Glomerular endothelial cell (primary cell): ENCODE data around the gene OR2T1. TPM values are rescaled to one million over a fixed set of nuclear protein-coding genes. Genes with fewer than 3 reads are reported as not detected.
"Not testable (repeated sequence)": the region's sequence is repeated elsewhere in the genome, so short reads cannot be mapped to it uniquely, and the experiment has no call there.

Source experiments
- DNase-seq: peaks from one replicate; pipeline ENCODE4 v3.0.0-alpha.2; 2011; ENCODE audit warnings: low read depth, low spot score; ENCODE audit errors: extremely low read depth
- total RNA-seq: library from RNA; depleted of rRNA; stranded (reverse); fragments of >200 nt; gene quantifications from 2 replicates; pipeline ENCODE4 v1.2.3, GENCODE V29; 2015

The OR2T1 gene
- total RNA-seq, 1 donor from 2014 or later = not detected

DNA sequence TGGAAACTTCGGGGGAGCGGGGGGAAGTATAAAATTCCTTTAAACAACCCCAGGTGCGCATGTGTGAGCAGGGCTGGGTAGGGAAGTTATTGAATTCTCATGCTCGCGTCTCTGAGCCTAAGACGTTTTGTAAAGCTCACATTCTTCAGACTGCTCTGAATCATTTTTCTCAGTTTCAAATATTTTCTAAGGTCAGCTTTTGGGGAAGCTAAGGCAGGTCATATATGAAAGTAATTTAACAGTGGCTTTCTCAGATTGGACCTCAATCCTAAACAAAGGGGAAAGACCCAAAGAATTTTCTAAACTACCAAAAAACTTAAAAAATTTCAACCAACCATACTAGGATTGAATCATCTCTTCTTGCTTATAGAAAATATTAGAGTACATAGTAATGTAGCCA, 32.1 kb downstream of the OR2T1 start:
- DNase-seq = not testable (repeated sequence)

DNA sequence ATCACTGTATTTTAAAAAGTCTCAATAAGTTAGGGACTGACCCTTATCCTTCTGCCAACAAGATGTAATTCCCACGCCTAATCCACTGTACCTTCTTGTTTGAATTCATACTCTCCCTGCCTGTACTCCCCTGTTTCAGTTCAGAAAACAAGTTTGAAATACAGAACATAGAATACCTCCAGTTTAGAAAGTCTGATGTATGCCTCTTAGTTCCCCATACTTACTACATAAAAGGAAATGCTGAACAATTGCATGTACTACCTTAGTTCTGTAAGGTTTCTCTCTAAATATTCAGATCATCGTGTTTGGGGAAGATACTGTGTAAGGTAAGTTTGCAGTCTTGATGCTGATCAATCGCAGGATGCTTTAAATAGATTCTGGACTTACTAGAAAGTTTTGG, 33.5 kb downstream of the OR2T1 start:
- not testable (repeated sequence) for DNase-seq

DNA sequence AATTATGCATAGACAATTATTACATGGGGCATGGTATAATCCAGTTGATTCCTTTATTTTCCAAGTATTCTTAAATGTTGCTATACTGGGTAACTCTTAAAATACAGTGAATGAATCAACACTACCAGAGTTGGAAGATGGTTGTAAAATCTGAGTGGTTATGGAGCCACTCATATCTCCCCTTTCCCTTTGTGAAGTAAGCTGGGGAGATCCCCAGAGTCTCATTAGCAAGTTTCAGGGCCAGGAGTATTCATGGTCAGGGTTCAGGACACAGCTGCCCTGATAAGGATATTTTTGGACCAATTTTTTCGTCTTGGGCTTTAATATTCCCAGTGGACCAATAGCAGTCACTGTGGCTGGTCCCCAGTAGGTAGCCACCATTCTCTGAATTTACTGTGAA, 35.8 kb downstream of the OR2T1 start:
- not testable (repeated sequence) for DNase-seq

DNA sequence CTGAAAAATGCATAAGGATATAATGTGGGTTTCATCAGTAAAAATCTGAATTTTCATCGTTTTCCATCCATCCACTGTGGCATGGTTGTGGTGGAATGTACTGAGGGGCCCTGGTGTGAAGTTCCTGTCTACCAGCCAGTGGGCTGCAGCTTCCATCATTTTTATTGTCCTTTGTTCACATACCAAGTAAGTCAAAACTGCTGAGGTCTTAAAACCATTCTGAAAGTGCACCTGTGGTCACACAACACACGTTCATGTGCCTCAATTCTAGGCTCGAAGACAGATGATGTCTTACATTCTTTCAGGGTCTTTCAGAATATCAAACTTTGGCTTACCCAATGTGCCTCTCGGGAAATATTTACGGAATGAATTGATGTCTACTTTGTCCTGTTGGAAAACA, 36.4 kb downstream of the OR2T1 start:
- DNase-seq = not testable (repeated sequence)

DNA sequence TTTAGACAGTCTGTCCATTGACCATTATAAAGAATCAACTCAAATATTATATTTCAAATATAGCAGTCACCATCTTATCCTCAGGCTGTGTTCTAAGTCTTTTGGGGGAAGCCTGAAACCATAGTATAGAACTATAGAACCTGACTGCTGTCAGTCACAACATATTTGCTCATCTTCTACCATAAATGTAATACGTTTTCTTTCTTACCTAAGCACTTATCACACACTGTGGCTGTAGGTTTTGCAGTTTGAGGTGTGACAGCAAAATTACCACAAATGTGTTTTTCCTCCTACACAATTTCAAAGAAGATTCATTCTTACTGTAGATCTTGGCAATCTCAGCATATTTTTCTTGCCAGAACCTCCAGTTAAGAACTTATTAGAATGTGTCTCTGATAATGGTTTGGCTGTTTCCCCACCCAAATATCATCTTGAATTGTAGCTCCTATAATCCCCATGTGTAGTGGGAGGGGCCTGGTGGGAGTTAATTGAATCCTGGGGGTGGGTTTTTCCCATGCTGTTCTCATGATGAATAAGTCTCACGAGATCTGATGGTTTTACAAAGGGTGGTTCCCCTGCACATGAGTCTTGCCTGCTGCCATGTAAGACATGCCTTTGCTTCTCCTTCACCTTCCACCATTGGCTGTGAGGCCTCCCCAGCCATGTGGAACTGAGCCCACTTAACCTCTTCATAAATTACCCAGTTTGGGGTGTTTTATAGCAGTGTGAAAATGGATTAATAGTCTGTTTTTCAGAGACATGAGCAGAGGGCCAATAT, 39.8 kb downstream of the OR2T1 start:
- not testable (repeated sequence) for DNase-seq

DNA sequence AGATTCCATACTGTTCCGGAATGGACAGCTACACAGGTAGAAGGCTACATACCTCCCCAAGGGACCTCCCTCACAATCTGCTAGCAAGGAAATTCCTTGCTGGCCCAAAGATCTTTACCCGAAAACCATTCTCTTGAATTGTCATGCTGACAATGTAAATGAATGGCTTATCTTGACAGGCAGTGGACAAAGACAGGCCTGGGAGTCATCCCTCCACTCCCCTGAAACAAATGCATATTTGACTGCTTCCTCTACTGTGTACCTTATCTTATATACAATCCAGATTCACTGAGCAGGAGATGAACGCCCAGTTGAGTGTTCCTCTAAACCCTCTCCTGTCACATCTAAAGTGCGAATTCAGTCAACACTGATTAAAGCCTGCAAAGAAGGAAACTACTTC, 41.8 kb downstream of the OR2T1 start:
- DNase-seq = not testable (repeated sequence)

DNA sequence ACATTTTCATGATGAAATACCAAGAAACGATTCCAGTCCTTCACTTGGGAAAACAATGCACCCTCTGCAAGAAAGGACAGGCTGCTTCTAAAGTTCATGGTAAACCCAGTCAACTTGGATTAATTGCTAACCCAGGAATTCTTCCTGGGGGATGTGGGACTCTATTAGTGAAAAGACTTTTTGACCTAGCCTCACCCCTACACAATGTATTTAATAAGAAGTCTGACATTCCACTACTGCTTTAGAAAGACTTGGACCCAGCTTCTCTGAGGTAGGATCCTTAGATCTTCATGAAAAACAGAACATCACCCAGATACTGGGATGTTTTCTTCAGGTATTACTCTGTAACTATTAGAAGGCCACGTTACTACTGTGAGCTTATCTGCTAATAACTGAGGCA, 42.6 kb downstream of the OR2T1 start, which contains the start of gene OR2T2:
Gene OR2T2 (plus strand): TSS at position 239 of the 400 bp plus-strand sequence. CDS start 7,161 bp downstream, outside the sequence.
- not testable (repeated sequence) for DNase-seq

DNA sequence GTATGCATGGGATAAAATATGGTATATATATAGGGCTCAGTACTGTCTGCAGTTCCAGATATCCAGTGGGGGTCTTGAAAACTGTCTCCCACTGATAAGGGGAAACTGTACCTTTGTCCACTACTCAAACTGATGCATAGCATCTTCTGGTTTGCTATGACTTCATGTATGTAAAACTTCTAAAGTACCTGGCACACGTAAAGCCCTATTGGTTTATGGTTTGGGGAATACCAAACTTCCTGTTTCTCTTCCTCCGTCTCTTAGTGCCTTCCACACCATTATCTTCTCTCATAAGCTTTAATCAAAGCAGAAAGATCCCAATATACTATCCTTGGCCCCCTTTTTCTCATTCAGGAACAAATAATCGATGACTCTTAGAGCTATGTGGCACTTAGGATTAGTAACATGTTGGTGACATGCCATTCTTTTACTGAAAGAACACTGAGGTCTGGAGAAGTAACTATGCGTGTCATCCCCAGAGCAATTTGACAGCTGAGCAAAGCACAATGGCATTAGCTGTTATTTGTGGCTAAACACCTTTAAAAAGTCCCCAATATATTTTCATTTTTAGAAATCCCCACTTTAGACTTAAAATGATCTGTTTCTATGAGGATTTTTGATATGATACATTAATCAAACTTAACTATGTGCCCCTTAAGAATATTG, 45.7 kb downstream of the OR2T1 start:
- DNase-seq = not testable (repeated sequence)

DNA sequence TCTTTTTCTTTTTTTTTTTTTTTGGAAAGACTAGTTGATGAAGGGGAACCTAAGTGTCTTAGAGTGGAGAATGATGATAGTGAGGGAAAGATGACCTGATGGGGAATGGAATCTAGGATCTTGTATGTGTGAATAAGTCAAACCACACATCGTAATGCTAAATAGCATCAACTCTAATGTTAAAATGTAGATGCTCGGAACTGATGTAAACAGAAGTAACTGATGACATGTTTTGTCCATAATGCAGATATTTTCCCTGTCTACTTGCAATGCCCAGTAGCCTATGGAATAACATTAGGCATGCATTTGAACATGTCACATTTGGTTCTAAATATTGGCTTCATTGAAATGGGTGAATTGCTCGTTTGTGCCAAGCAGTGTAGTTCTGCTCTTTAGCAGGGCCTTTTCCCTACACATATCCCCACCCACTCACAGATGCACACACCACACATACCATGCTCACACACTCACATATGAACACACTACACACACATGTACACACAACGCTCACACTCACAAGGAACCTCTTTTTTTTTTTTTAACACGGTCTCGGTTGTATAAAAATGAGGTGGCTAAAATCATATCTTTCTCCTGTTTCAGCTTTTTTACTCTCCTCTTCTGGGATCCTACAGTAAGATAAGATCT, 47.1 kb downstream of the OR2T1 start:
- DNase-seq = not testable (repeated sequence)

DNA sequence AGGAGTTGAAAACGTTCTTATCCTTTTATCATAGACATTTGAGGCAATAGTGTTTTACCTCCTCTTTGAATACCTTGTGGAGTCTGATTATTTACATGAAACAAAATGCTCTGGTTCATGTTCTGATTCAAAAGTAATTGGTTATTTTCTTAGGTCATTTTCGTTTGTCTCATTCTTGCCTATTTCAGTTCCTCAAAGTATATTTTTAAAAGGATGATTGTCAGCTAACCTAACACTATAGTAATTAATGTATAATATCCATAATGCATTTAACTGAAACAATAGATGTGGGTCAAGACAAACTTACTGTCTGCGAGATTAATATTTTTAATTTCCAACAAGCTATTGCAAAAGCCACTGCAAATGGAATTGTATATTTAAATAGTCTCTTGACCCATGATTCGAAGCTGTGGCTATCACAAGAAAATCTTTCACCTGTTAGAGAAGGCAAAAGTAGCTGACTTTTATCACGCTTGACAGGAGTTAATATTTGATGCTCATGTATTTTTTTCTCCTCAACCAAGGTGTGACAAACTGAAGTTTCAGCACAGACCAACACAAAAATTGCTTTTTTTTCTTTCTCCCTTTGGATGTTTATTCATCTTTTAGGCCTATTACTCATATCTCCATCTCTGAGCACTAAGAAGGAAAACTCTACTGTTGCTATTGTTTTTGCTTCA, 47.8 kb downstream of the OR2T1 start:
- DNase-seq = not testable (repeated sequence)

DNA sequence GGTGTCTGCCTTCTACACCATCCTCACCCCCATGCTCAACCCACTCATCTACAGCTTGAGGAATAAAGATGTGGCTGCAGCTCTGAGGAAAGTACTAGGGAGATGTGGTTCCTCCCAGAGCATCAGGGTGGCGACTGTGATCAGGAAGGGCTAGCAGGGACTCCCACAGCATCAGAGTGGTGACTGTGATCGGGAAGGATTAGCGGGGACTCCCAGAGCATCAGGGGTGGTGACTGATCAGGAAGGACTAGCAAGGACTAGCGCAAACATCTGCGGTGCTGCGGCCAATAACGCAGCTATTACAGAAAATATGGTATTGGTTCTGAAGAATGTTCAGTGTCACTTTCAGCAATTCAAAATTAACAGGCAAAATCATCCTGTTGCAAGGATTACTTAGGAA, 50.8 kb downstream of the OR2T1 start:
- not testable (repeated sequence) for DNase-seq

DNA sequence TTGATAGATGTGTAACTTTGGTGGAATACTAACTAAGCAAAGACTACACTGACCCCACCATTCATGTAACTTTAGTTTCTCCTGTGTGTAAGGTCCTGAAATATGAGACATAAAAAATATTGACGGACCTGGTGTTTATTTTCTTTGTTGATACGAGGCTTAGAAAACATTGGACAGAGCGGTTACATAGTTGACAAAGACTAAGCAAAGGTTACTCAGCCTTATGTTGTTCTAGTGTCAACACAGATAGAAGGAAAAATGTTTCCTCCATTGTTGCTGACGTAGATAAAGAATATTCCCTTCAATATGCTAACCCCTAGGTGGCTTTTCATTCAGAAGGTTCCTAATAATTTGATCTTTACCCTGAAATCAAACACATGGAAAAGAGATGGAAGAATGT, 52.2 kb downstream of the OR2T1 start:
- not testable (repeated sequence) for DNase-seq

DNA sequence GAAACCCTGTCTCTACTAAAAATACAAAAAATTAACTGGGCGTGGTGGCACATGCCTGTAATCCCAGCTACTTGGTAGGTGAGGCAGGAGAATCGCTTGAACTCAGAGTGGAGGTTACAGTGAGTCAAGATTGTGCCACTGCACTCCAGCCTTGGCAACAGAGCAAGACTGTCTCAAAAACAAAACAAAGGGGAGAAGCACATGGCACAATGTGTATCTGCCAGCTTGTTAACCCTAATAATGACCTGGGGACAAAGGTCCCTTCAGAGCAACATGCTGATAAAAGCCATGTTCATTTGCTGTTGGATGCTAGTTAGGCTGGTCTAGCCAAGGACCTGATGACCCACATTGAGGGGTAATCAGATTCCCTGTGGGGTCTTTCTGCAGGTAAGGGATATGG, 53.8 kb downstream of the OR2T1 start:
- not testable (repeated sequence) for DNase-seq

Other genes starting within 250 kb of the OR2T1 start
- gene OR2M2, start 228.2 kb upstream of the OR2T1 start, total RNA-seq = not detected in 2 replicates
- not detected in 2 replicates for gene OR2M3, start 205.8 kb upstream of the OR2T1 start, total RNA-seq
- not detected in 2 replicates for gene OR2M4, start 171.6 kb upstream of the OR2T1 start, total RNA-seq
- gene OR2T33, start 125.1 kb upstream of the OR2T1 start, total RNA-seq = not detected in 2 replicates
- gene OR2T12, start 99.6 kb upstream of the OR2T1 start, total RNA-seq = not detected in 2 replicates
- not detected in 2 replicates for gene OR2M7, start 78.5 kb upstream of the OR2T1 start, total RNA-seq
- gene OR14C36, start 54.3 kb upstream of the OR2T1 start, total RNA-seq = not detected in 2 replicates
- not detected in 2 replicates for gene OR2T4, start 41.4 kb upstream of the OR2T1 start, total RNA-seq
- gene OR2T6, start 27.3 kb upstream of the OR2T1 start, total RNA-seq = not detected in 2 replicates
- not detected in 2 replicates for gene OR2T2, start 42.6 kb downstream of the OR2T1 start, total RNA-seq
- gene OR2T3, start 70.3 kb downstream of the OR2T1 start, total RNA-seq = not detected in 2 replicates
- not detected in 2 replicates for gene OR2T5, start 85.5 kb downstream of the OR2T1 start, total RNA-seq
- not detected in 2 replicates for gene OR2G6, start 105.0 kb downstream of the OR2T1 start, total RNA-seq
- gene OR2T29, start 159.7 kb downstream of the OR2T1 start, total RNA-seq = not detected in 2 replicates
- not detected in 2 replicates for gene OR2T34, start 171.7 kb downstream of the OR2T1 start, total RNA-seq
- not detected in 2 replicates for gene OR2T10, start 194.7 kb downstream of the OR2T1 start, total RNA-seq
- gene OR2T11, start 232.0 kb downstream of the OR2T1 start, total RNA-seq = not detected in 2 replicates
- gene OR2T35, start 242.2 kb downstream of the OR2T1 start, total RNA-seq = not detected in 2 replicates